ENCODE results near the gene CNTNAP3. TPM values are rescaled to one million over a fixed set of nuclear protein-coding genes. Genes with fewer than 3 reads are reported as not detected.
"Not testable (repeated sequence)": the region's sequence is repeated elsewhere in the genome, so short reads cannot be mapped to it uniquely, and the experiment has no call there.

The CNTNAP3 gene
- total RNA-seq, 1 experiment from 2014 or later, result 22.6 TPM

DNA sequence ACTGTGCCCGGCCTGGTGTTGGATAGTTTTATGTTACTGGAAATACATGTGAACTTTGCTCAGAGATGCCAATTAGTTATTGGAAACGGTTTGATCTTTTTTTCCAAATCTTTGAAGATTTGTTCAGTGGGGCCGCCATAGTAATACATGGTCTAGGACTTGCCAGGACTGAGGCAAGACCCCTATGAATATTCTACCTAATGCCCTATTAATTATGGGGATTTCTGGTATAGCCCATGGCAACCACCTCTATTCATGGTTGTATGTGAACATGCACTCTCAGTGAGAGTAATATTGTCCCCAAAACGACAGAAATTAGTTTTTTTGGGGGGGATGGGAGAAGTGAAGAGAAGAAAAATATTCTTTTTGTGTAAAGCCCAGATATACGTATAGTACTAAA is 220.3 kb downstream of the CNTNAP3 start:
- H2BK12ac ChIP-seq (ENCODE audit: insufficient read length, low read depth, low read length); H3K36me3 Mint-ChIP-seq (ENCODE audit: insufficient read depth in 1 of 3, low read depth in 3 of 3); H3K27ac Mint-ChIP-seq: not testable (repeated sequence)

DNA sequence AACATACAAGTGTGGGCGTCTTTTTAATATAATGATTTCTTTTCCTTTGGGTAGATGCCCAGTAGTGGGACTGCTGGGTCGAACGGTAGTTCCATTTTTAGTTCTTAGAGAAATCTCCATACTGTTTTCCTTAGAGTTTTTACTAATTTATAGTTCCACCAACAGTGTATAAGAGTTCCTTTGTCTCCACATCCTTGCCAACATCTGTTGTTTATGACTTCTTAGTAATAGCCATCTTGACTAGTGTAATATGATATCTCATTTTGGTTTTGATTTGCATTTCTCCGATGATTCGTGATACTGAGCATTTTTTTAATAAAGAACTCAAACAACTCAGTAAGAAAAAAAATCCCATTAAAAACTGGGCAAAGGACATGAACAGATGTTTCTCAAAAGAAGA is 225.0 kb downstream of the CNTNAP3 start:
- not testable (repeated sequence) for H2BK5ac ChIP-seq (ENCODE audit: insufficient read length, low read length); H3K56ac ChIP-seq (ENCODE audit: insufficient read length, low read depth, low read length); H3K23ac ChIP-seq (ENCODE audit: insufficient read length, low read depth, low read length); H2AK5ac ChIP-seq (ENCODE audit: insufficient read length, low read length); H3K36me3 Mint-ChIP-seq (ENCODE audit: insufficient read depth in 1 of 3, low read depth in 3 of 3); H3T11ph ChIP-seq (ENCODE audit: low read length); H4K91ac ChIP-seq (ENCODE audit: insufficient read length, low read depth, low read length); H3K27ac Mint-ChIP-seq; H3K4ac ChIP-seq (ENCODE audit: low read depth, low read length); H3K23me2 ChIP-seq (ENCODE audit: insufficient read length, low read depth, low read length, poor library complexity, severe bottlenecking); H3K18ac ChIP-seq (ENCODE audit: insufficient read length, low read depth, low read length); H3K79me2 ChIP-seq (ENCODE audit: insufficient read depth, low read length); H4K20me1 ChIP-seq (ENCODE audit: control insufficient read depth, insufficient read depth, insufficient read length); H2AFZ ChIP-seq (ENCODE audit: low read length); H3K4me1 Mint-ChIP-seq; H3K14ac ChIP-seq (ENCODE audit: insufficient read depth, low read length); H3K27me3 Mint-ChIP-seq (ENCODE audit: low read depth); H3K9ac ChIP-seq (ENCODE audit: extremely low read depth, insufficient read length, low read length); H4K5ac ChIP-seq (ENCODE audit: insufficient read length, low read depth, low read length); DNase-seq; H3K79me1 ChIP-seq (ENCODE audit: insufficient read depth, low read depth, low read length, poor library complexity, severe bottlenecking); H2BK20ac ChIP-seq (ENCODE audit: low read depth, low read length, poor library complexity, severe bottlenecking); H2BK15ac ChIP-seq (ENCODE audit: low read depth, low read length); H4K8ac ChIP-seq (replicated peaks; ENCODE audit: insufficient read length, low read depth, low read length); H3K4me2 ChIP-seq (ENCODE audit: insufficient read depth, insufficient read length, low read length); H3K9me3 ChIP-seq (ENCODE audit: control insufficient read depth, low read depth, low read length); H3K27me3 ChIP-seq (ENCODE audit: insufficient read depth, low read length); H3K27ac ChIP-seq (ENCODE audit: insufficient read length, low read depth, low read length); H2BK120ac ChIP-seq (ENCODE audit: low read depth, low read length, poor library complexity, severe bottlenecking); H3K4me1 ChIP-seq (ENCODE audit: insufficient read depth, low read length); H2BK12ac ChIP-seq (ENCODE audit: insufficient read length, low read depth, low read length); H3K4me3 Mint-ChIP-seq; H3K9me3 Mint-ChIP-seq
- no CpG with 5 or more reads among the region's 5 CpGs for WGBS (ENCODE audit: extremely low coverage, insufficient read length, low lambda C conversion rate)

More for the DNA sequence above, 220.3 kb downstream of the CNTNAP3 start:
- H3K79me2 ChIP-seq (ENCODE audit: insufficient read depth, low read length); H4K20me1 ChIP-seq (ENCODE audit: control insufficient read depth, insufficient read depth, insufficient read length); H3K9me3 ChIP-seq (ENCODE audit: control insufficient read depth, low read depth, low read length); DNase-seq; H3K4ac ChIP-seq (ENCODE audit: low read depth, low read length); H2BK5ac ChIP-seq (ENCODE audit: insufficient read length, low read length); H3K9ac ChIP-seq (ENCODE audit: extremely low read depth, insufficient read length, low read length); H2BK120ac ChIP-seq (ENCODE audit: low read depth, low read length, poor library complexity, severe bottlenecking); H4K8ac ChIP-seq (replicated peaks; ENCODE audit: insufficient read length, low read depth, low read length); H3K4me1 ChIP-seq (ENCODE audit: insufficient read depth, low read length); H4K5ac ChIP-seq (ENCODE audit: insufficient read length, low read depth, low read length); H3K18ac ChIP-seq (ENCODE audit: insufficient read length, low read depth, low read length); H2AK5ac ChIP-seq (ENCODE audit: insufficient read length, low read length); H3K27ac ChIP-seq (ENCODE audit: insufficient read length, low read depth, low read length); H3K9me3 Mint-ChIP-seq; H3K14ac ChIP-seq (ENCODE audit: insufficient read depth, low read length); H3K4me1 Mint-ChIP-seq; H3K23me2 ChIP-seq (ENCODE audit: insufficient read length, low read depth, low read length, poor library complexity, severe bottlenecking); H3T11ph ChIP-seq (ENCODE audit: low read length); H2BK15ac ChIP-seq (ENCODE audit: low read depth, low read length); H3K79me1 ChIP-seq (ENCODE audit: insufficient read depth, low read depth, low read length, poor library complexity, severe bottlenecking); H3K27me3 Mint-ChIP-seq (ENCODE audit: low read depth); H2BK20ac ChIP-seq (ENCODE audit: low read depth, low read length, poor library complexity, severe bottlenecking); H2AFZ ChIP-seq (ENCODE audit: low read length); H3K27me3 ChIP-seq (ENCODE audit: insufficient read depth, low read length); H3K23ac ChIP-seq (ENCODE audit: insufficient read length, low read depth, low read length); H3K4me3 Mint-ChIP-seq; H4K91ac ChIP-seq (ENCODE audit: insufficient read length, low read depth, low read length); H3K56ac ChIP-seq (ENCODE audit: insufficient read length, low read depth, low read length); H3K4me2 ChIP-seq (ENCODE audit: insufficient read depth, insufficient read length, low read length): not testable (repeated sequence)
- WGBS (ENCODE audit: extremely low coverage, insufficient read length, low lambda C conversion rate), result no CpG with 5 or more reads among the region's 5 CpGs

Measured in H9 (cell line).